Measurements from ENCODE around the gene GOPC. TPM values are rescaled to one million over a fixed set of nuclear protein-coding genes. Genes with fewer than 3 reads are reported as not detected.

The GOPC gene
- total RNA-seq, 3 donors from 2014 or later (not counting 1 experiment from before 2014, with no cell fraction given) = 17.5 to 27.7 (median 20.4) TPM

DNA sequence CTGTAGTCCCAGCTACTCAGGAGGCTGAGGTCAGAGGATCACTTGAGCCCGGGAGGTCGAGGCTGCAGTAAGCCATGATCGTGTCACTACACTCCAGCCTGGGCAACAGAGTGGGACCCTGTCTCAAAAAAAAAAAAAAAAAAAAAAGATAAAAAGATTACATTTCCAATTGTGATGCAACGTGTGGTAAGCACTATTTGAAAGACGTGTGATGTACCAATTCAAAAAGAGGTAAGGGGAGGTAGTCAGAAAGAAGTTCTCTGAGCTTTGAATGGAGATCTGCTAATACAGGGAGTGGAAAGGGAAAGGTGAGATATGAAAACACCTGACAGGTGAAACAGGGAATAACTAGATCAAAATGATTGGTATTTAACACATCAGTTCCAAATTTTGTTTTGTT lies 11.9 kb downstream of the GOPC start:
- Mint-ChIP-seq H3K27ac (no peak overlapping the region), H3K9me3 (no peaks in the 10 kb centered on the region), H3K36me3 (no peaks in the 10 kb centered on the region), H3K4me3 (no peak overlapping the region), H3K4me1 (peaks cover 17 to 18% of the 10 kb centered on the region in 2 donors), H3K27me3 (ENCODE audit: low read depth in 2 of 2) (no peaks in the 10 kb centered on the region)
- no peaks in the 10 kb centered on the region for H3K27me3 ChIP-seq (ENCODE audit: control insufficient read depth, insufficient read depth, low read length)
- no peak overlapping the region for H3K4me3 ChIP-seq (ENCODE audit: low read length)
- intact Hi-C loops (cut with micrococcal nuclease) = no loop called here
- 90% methylated on average over 5 of the region's 5 CpGs for WGBS (ENCODE audit: insufficient coverage)
- no peak for DNase-seq
- H3K4me1 ChIP-seq (ENCODE audit: control insufficient read depth, insufficient read depth, low read length) = no peaks in the 10 kb centered on the region
- no peak overlapping the region for H3K27ac ChIP-seq (ENCODE audit: low read length)
- no peak for TF ChIP-seq CTCF (IDR thresholded peaks at IDR 0.05)
- ATAC-seq = no peak
- H3K36me3 ChIP-seq (ENCODE audit: control insufficient read depth, insufficient read depth, low read length) = peaks cover 8% of the 10 kb centered on the region
- H3K9me3 ChIP-seq (ENCODE audit: control insufficient read depth, insufficient read depth, low read length) = no peaks in the 10 kb centered on the region

DNA sequence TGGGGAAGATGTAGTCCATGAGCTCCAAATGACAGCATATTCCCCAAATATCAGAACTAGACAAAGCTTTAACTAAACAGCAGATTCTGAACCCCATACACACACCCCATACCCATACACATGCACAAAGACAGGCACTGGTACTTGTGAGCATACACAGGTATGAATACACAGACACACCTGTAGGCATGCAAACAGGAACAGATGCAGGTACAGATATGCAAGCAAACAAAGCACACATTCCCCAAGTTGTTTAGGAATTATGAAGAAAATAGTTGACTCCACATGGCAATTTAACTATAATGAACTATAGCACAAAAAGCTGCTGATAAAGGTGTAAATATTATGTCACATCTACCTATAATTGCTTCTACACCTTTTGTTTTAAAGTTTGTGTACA lies 16.7 kb downstream of the GOPC start:
- no peak for TF ChIP-seq CTCF (IDR thresholded peaks at IDR 0.05)
- H3K4me1 Mint-ChIP-seq = peaks cover 39 to 49% of the 10 kb centered on the region in 2 donors
- intact Hi-C loops (cut with micrococcal nuclease) = no loop called here
- H3K27me3 Mint-ChIP-seq (ENCODE audit: low read depth in 2 of 2) = no peaks in the 10 kb centered on the region
- no peaks in the 10 kb centered on the region for H3K9me3 Mint-ChIP-seq
- no peaks in the 10 kb centered on the region for H3K4me1 ChIP-seq (ENCODE audit: control insufficient read depth, insufficient read depth, low read length)
- peak overlapping the region in 1 of 2 donors; percentile 41 for H3K27ac Mint-ChIP-seq
- no peaks in the 10 kb centered on the region for H3K36me3 Mint-ChIP-seq
- no peak overlapping the region for H3K4me3 ChIP-seq (ENCODE audit: low read length)
- ATAC-seq (no peak), DNase-seq (no peak)
- H3K27me3 ChIP-seq (ENCODE audit: control insufficient read depth, insufficient read depth, low read length) = no peaks in the 10 kb centered on the region
- no peaks in the 10 kb centered on the region for H3K9me3 ChIP-seq (ENCODE audit: control insufficient read depth, insufficient read depth, low read length)
- H3K27ac ChIP-seq (ENCODE audit: low read length) = no peak overlapping the region
- H3K36me3 ChIP-seq (ENCODE audit: control insufficient read depth, insufficient read depth, low read length) = peaks cover 9% of the 10 kb centered on the region
- no peak overlapping the region for H3K4me3 Mint-ChIP-seq

- Mint-ChIP-seq H3K27ac (no peak overlapping the region), H3K36me3 (peaks cover 11% of the 10 kb centered on the region), H3K4me1 (peaks cover under 1 to 11% of the 10 kb centered on the region in 2 donors), H3K27me3 (ENCODE audit: low read depth in 2 of 2) (no peaks in the 10 kb centered on the region), H3K9me3 (no peaks in the 10 kb centered on the region), H3K4me3 (no peak overlapping the region)
- Histone ChIP-seq H3K4me1 (ENCODE audit: control insufficient read depth, insufficient read depth, low read length) (no peaks in the 10 kb centered on the region), H3K27me3 (ENCODE audit: control insufficient read depth, insufficient read depth, low read length) (no peaks in the 10 kb centered on the region), H3K36me3 (ENCODE audit: control insufficient read depth, insufficient read depth, low read length) (peaks cover 52% of the 10 kb centered on the region), H3K27ac (ENCODE audit: low read length) (no peak overlapping the region), H3K9me3 (ENCODE audit: control insufficient read depth, insufficient read depth, low read length) (no peaks in the 10 kb centered on the region), H3K4me3 (ENCODE audit: low read length) (no peak overlapping the region)
- DNase-seq (no peak), ATAC-seq (no peak)
- intact Hi-C loops (cut with micrococcal nuclease) = no loop called here
- no peak for TF ChIP-seq CTCF (IDR thresholded peaks at IDR 0.05)
- 97% methylated on average over 2 of the region's 4 CpGs for WGBS (ENCODE audit: insufficient coverage)
These were observed 28.1 kb downstream of the GOPC start for GRCh38 chr6:117574198-117574597.

- peaks cover 11% of the 10 kb centered on the region for H3K36me3 Mint-ChIP-seq
- H3K36me3 ChIP-seq (ENCODE audit: control insufficient read depth, insufficient read depth, low read length) = peaks cover 61% of the 10 kb centered on the region
These were observed 29.2 kb downstream of the GOPC start for GRCh38 chr6:117573006-117573680.

More at GRCh38 chr6:117573006-117573680, 29.2 kb downstream of the GOPC start:
- Mint-ChIP-seq H3K27me3 (ENCODE audit: low read depth in 2 of 2) (no peaks in the 10 kb centered on the region), H3K27ac (no peak overlapping the region), H3K4me3 (no peak overlapping the region), H3K9me3 (no peaks in the 10 kb centered on the region), H3K4me1 (peaks cover 0 to 6% of the 10 kb centered on the region in 2 donors)
- Histone ChIP-seq H3K27me3 (ENCODE audit: control insufficient read depth, insufficient read depth, low read length) (no peaks in the 10 kb centered on the region), H3K4me3 (ENCODE audit: low read length) (no peak overlapping the region), H3K9me3 (ENCODE audit: control insufficient read depth, insufficient read depth, low read length) (no peaks in the 10 kb centered on the region), H3K4me1 (ENCODE audit: control insufficient read depth, insufficient read depth, low read length) (no peaks in the 10 kb centered on the region), H3K27ac (ENCODE audit: low read length) (no peak overlapping the region)
- intact Hi-C loops (cut with micrococcal nuclease) = no loop called here
- no peak for ATAC-seq
- TF ChIP-seq CTCF (IDR thresholded peaks at IDR 0.05) = no peak
- no peak for DNase-seq
- WGBS (ENCODE audit: insufficient coverage) = 97% methylated on average over 4 of the region's 5 CpGs

Measured in natural killer cell (primary cell).